Measurements from ENCODE around the gene TMEM107.
"Not testable (repeated sequence)": the region's sequence is repeated elsewhere in the genome, so short reads cannot be mapped to it uniquely, and the experiment has no call there.

Gene TMEM107

GRCh38 chr17:8176197-8176940 lies at the start of gene TMEM107:
TMEM107 (minus strand) TSS chr17:8176380; CDS start chr17:8176286, 94 bp downstream.
- DNase-seq: peak; percentile 91

DNA sequence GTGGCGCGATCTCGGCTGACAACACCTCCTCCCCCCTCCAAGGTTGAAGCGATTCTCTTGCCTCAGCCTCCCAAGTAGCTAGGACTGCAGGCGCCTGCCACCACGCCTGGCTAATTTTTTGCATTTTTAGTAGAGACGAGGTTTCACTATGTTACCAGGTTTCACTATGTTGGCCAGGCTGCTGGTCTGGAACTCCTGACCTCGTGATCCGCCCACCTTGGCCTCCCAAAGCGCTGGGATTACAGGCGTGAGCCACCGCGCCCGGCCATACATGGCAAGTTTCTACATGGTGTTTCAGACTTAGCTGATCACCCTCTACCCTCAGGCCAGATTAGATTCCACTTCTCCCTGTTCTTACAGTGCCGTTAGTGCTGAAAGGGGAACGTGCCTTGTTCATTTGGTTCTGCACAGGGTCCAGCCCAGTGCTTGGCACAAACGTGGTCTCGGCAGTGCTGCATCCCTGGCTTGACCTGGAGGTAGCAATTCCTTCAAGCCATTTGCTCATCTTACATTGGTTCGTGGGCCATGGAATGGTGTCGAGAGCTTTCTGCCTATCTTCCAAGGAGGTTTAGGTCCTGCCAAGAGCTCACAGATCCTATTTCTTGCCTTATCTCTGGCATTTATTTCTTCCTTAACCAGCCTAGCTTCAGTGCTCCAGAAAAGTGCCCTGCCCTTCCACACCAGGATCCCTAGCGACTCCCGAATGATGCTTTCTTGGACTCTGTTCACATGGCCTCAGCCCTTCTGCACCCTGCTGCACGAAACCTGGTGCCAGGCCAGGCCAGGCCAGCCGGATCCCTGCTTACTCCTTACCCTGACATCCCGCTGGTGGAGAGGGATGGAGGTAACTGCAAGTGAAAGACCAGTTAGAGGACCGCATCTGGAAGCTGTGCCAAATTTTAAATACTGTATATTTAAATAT lies 49.0 kb upstream of the TMEM107 start:
- no peak for DNase-seq

GRCh38 chr17:8223356-8224126 lies 47.4 kb upstream of the TMEM107 start:
- peak; percentile 67 for DNase-seq

DNA sequence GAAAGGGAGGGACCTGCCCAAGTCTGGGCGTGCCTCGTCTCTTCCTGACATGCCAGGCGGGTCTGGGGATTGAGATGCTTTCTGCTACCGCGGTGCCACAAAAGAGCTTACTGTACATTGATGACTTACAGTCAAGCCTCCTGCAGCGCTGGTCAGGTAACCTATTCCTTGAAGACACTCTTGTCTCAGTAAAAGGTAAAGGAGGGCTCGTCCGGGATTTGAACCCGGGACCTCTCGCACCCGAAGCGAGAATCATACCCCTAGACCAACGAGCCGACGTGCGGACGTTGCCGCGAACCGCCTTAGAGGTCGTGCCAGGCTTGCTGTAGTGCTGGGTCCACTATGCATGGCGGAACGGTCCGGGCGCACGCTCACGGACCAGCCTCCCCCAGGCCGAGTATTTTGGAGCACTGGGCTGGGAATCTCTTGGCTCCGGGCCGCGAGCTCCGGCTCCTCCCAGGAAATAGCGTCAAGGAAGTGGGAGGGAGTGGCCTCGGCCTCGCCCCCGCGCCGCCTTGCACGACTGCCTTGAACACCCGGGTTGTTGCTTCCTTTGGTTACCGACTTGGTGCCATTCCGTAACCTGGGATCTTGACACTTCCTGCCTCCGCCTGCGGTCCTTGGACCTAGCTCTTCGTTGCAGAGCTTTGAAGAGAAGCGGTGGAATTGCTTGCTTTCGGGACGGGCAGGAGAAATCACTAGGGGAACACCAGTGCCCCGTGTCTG lies 46.6 kb upstream of the TMEM107 start:
- DNase-seq: peak; percentile 90

DNA sequence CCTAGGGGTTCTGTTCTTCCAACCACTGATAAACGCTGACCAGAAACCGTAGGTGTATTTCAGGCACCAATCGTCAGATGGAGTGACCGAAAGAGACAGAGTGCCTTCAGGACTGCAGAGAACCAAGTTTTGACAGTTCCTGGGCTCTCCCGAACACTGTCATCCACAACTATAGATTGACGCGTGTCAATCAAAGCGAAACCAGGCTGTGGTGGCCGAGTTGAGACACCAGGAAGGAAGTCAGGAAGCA lies 46.1 kb upstream of the TMEM107 start:
- no peak for DNase-seq

DNA sequence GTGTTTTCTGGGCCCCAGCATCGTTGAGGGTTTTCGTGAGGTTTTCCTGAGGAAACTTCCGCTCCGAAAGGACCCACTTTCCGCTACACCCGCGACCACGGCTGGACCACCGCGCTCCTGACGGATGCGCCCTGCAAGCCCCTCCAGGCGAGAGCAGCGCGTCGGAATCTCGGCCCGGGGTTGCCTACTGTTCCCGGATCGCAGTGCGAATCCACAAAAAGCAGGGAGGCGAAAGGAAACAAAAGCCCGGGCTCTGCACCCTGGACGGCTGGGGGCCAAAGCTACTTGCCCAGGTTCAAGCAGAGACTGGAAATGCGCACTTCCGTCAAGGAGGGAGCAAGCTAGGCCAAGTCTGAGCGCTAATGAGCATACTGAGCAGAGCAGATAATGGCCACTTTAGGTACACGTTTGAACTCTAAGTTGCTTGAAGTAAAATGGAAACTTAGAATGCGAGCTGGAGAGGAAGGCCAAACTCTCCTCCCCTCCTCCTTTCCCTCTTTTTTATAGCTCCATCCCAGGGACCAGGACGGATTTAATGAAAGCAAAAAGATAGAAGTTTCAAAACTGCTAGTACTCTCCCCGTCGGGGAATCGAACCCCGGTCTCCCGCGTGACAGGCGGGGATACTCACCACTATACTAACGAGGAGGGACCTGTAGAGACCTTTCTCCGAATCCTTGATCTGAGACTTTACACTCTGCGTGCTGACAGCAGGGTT lies 45.6 kb upstream of the TMEM107 start:
- DNase-seq: peak; percentile 88

DNA sequence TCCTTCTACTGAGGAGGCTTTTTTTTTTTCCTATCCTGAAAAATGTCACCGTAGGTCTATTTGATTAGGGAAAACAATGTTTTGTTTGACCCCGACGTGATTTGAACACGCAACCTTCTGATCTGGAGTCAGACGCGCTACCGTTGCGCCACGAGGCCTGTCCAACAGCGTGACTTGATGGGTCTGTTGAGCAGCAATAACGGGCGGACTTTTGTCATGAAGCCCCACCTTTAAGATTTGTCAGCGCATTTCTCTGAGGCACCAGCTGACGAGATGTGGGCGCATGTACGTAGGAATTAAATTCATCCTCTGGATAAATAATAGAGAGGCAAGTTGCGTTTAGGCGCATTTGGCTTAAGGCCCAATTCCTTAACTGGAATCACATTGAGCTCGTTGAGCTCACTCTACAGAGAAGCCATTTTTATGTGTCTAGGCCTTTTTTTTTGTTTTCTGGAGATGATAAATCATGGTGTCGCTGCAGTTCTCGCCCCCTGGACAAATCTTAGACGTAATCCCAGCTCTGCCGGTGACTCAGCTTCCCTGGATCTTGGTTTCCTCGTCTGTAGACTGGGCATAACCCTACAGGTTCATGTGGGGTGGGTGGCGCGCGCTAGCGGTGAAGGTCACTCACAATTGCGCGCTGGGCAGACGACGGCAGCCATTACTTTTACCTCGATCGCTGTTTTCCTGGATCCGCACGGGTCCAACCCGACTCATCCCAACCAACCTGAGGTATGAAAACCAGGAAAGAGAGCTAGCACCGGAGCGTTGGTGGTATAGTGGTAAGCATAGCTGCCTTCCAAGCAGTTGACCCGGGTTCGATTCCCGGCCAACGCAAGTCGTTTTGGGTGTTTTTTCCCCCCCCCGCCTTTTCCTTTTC lies 44.8 kb upstream of the TMEM107 start:
- peak; percentile 79 for DNase-seq

DNA sequence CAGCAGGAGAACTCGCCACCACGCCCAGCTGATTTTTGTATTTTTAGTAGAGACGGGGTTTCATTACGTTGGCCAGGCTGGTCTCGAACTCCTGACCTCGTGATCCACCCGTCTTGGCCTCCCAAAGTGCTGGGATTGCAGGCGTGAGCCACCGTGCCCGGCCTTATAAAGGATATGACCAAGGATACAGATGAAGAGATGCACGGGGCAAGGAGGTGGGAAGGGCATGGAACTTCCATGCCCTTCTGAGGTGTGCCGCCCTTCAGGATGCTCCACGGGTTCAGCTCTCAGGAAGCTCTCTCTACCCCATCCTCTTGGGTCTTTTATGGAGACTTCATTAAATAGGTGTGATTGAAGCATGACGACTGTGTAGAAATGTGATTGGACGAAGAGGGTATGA lies 37.8 kb upstream of the TMEM107 start:
- not testable (repeated sequence) for DNase-seq

DNA sequence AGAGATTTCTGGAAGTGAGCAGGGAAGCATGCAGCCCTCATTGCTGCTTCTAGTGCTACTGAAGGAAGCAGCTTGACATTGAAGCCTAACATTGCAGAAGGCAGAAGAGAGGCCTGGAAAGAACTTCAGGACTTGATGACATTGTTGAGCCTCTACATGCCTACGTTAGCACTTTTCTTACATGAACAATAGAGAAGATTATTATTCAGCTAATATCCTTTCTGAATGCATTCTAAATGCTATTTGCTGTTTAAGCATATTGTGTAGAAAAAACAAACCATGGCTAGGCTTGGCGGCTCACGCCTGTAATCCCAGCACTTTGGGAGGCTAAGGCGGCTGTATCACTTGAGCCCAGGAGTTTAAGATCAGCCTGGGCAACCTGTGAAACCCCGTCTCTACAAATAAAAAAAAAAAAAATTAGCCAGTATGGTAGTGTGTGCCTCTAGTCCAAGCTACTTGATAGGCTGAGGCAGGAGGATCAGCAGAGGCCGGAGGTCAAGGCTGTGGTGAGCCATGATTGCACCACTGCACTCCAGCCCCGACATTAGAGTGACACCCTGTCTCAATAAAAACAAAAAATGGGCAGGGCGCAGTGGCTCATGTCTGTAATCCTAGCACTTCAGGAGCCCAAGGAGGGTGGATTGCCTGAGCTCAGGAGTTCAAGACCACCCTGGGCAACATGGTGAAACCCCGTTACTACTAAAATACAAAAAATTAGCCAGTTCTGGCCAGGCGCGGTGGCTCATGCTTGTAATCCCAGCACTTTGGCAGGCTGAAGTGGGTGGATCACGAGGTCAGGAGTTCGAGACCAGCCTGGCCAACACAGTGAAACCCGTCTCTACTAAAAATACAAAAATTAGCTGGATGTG lies 36.4 kb upstream of the TMEM107 start:
- no peak for DNase-seq

DNA sequence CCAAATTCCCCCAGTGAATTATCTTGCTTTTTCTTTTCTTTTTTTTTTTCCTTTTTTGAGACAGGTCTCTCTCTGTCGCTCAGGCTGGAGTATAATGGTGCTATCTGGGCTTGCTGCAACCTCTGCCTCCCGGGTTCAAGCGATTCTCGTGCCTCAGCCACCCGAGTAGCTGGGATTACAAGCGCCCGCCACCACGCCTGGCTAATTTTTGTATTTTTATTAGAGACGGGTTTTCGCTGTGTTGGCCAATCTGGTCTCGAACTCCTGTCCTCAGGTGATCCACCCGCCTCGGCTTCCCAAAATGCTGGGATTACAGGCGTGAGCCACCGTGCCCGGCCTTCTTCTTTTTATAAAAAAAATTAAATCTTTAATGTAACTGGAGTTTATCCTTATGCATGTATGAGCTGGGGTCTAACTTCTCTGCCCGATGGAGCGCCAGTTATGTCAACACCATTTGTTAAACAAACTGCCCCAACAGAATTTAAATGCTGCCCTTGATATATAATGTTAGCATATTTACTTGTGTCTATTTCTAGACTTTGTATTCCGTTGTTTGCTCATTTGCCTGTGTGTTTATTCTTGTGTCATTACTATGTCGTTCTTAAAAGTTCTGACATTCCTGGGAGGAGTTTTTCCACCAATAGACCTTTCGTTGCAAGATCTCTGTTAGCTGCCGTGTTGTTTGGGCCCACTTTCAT lies 34.7 kb upstream of the TMEM107 start:
- DNase-seq: no peak

DNA sequence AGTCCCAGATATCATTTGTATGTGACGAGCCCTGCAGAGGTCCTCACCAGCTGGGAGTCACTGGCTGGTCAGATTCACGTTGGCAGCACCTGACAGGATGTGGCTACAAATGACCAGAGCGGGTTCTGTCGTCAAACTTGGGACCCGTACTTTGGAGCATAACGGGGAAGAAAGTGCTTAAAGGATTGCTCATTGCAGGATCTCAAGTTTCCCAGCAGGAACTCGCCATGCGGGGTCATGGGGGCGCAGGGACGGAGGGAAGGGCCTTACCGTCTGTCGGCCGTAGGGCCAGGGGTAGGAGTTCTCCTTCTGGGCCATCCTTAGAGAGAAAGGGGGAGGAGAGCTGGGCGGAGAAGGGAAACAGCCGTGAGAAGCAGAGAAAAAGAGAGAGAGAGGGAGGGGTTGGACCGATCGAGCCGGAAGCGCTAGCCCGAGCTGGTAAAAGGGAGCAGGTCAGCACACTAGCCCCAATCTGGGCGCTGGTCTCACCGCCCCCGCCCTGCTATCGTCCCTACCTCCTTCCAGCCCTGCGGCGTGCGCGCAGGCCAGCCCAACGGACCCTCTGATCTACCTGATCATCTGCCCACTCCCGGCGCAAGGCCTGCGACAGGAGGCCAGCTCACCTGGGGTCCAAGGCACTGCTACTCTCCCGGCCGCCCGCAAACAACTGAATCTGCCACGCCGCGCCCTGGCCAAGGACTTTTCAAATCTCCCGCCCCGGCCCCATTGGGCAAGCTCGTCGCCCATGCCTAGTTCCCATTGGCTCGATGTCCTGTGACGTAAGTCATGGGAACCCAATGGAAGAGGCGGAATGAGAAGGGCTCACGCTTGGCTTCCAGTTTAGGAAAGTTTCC lies 34.0 kb upstream of the TMEM107 start, which contains the start of gene AURKB:
Gene AURKB, minus strand, starts transcription at position 669 of the 854 bp plus-strand sequence. Its CDS starts 351 bp downstream, at position 318.
- DNase-seq: peak; percentile 93

- no peak for DNase-seq
These were observed 30.4 kb upstream of the TMEM107 start for GRCh38 chr17:8206536-8206935.

DNA sequence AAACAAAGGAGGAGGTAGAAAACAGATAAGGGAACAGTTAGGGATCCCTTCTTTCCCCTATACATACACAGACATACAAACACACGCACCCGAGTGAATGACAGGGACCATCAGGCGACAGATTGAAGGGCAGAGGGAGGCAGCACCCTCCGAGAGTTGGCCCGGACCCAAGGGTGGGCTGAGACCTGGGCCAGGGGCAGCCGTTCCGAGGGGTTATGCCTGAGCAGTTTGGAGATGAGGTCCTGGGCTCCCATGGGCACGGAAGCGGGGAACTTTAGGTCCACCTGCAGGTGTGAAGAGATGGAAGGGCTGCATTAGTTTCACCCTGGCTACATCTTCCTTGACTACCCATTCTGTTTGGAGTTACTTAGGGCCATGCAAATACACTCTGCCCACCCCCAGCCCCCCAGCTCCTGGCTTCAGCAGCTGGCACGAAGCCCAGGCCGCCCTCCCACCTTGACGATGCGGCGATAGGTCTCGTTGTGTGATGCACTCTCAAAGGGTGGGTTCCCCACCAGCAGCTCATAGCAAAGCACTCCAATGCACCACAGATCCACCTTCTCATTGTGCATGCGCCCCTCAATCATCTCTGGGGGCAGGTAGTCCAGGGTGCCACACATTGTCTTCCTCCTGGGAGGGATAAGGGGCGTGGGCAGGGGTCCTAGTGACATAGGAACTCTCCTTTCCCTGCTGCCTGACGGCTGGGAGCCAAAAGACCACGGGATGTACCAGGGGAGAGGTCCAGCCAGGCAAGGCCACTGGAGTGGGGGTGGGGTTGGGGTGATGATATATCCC lies 28.8 kb upstream of the TMEM107 start:
- no peak for DNase-seq

GRCh38 chr17:8192070-8192815 lies 16.1 kb upstream of the TMEM107 start:
- peak; percentile 60 for DNase-seq

- no peak for DNase-seq
These were observed 14.3 kb upstream of the TMEM107 start for GRCh38 chr17:8190506-8190905.

GRCh38 chr17:8189711-8190477 lies 13.7 kb upstream of the TMEM107 start, which contains the start of gene BORCS6:
BORCS6 (minus strand) TSS chr17:8190180; CDS start chr17:8190140, 40 bp downstream.
- peak; percentile 95 for DNase-seq

Measured in CD4-positive, alpha-beta T cell treated with Interleukin-6 for 4 hours (primary cell).